ENCODE data around the gene GOLGA8Q. TPM values are rescaled to one million over a fixed set of nuclear protein-coding genes. Genes with fewer than 3 reads are reported as not detected.
"Not testable (repeated sequence)": the region's sequence is repeated elsewhere in the genome, so short reads cannot be mapped to it uniquely, and the experiment has no call there.

The GOLGA8Q gene, protein sequence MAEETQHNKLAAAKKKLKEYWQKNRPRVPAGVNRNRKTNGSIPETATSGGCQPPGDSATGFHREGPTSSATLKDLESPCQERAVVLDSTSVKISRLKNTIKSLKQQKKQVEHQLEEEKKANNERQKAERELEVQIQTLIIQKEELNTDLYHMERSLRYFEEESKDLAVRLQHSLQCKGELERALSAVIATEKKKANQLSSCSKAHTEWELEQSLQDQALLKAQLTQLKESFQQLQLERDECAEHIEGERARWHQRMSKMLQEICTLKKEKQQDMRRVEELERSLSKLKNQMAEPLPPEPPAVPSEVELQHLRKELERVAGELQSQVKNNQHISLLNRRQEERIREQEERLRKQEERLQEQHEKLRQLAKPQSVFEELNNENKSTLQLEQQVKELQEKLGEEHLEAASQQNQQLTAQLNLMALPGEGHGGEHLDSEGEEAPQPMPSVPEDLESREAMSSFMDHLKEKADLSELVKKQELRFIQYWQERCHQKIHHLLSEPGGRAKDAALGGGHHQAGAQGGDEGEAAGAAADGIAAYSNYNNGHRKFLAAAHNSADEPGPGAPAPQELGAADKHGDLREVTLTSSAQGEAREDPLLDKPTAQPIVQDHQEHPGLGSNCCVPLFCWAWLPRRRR
- 1 to 10 TPM in 1 of 4 donors, under 1 TPM in 3; 0.13 to 1.3 (median 0.56) TPM for total RNA-seq

DNA sequence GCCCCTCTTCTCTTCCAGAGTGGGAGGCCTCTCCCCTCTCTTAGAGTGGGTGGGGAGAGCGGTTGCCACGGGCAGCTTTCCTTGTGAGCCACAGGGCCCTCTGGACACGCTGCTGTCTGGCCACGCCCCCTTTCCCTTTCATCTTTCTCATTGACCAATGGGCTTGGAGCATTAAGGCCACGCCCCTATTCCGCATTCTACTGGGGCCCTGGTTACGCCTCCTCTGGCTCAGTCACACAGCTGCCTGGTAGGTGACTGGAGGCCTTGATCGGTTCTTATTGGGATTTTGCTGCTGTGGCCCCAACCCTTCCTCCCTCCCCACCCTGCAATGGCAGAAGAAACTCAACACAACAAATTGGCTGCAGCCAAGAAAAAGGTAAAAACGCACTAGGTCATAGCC lies at the start of gene GOLGA8Q:
Gene GOLGA8Q, plus strand, starts transcription at position 301 of the 400 bp plus-strand sequence. Its CDS starts 28 bp downstream, at position 329.
- intact Hi-C loops (cut with DNase I; ENCODE audit: low total_unique reads); H3K4me3 ChIP-seq (ENCODE audit: low read depth, poor library complexity, severe bottlenecking): not testable (repeated sequence)
- 91% methylated on average over 4 of the region's 9 CpGs; no CpG with 5 or more reads in 1 of the 2 donors for WGBS, 2 donors
- peak in 1 of 2 donors; percentile 4 for DNase-seq (ENCODE audit: low spot score in 2 of 2)

DNA sequence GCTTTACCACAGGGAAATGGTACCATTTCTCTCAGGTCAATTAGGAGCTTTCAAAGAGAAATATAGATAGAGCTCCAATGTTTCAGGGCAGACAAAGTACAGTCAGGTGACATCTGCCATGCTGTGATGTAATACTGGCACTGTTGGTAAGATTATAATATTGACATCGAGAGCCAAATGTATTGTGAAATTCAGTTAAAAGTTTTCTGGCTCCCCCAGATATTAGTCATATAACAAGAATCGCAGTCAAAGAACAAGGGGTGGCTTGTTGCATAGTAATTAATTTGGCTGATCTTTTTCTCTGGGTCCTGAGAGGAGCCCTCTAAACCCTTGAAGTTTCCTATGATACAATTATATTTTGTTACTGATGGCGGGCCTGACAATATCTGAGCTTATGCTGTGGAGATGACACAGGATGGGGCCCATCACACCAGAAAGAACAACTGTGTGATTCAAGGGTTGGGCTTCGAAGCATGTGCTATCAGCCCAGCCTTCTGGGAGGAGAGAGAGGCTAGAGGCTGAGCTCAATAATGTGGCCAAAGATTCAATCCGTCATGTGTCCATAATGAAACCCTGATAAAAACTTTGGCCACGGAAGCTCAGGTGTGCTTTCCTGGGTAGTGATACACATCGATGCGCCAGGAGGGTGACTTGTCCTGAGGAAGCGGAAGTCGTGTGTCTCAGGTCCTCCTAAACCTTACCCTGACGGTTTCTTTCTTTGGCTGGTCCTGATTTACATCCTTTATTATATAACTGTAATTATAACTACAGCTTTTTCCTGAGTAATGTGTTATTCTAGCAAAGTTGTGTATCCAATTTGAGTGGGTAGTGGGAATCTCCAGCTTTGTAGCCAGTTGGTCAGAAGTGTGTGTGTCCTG lies 48.7 kb upstream of the GOLGA8Q start:
- DNase-seq (ENCODE audit: low spot score in 2 of 2): peak in 1 of 2 donors; percentile 59
- 79 to 85% methylated on average over 6 of the region's 11 CpGs for WGBS, 2 donors
- H3K4me3 ChIP-seq (ENCODE audit: low read depth, poor library complexity, severe bottlenecking); intact Hi-C loops (cut with DNase I; ENCODE audit: low total_unique reads): not testable (repeated sequence)

DNA sequence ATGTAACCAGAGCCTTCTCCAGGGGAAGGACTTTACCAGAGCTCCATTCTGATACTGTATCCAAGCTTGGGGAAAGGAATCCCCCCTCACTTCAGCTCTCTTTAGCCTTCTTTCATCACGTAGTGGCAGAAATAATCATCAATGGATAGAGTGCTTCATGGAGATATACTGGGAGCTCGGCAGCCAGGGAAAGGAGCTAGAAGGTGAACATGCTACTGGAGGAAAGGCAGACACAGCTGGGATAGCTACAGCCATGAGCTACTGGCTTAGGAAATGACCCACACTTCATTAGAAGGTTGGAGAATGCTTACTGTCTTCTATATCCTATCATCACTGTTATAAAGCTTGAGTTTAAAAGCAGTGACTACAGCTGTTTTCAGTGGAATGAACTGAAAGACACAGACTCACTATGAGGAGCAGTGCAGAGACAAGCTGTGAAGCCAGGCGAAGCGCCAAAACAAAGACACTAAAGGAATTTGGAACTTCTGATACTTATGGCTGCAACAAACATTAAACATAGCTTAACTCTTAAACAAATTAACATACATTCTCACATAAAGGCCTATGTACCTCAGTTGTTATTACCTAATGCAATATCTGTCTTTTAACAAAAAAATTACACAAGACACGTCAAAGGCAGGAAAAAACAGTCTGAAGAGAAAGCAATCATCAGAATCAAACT lies 47.5 kb upstream of the GOLGA8Q start:
- H3K4me3 ChIP-seq (ENCODE audit: low read depth, poor library complexity, severe bottlenecking); intact Hi-C loops (cut with DNase I; ENCODE audit: low total_unique reads): not testable (repeated sequence)
- WGBS, 2 donors: 60 to 86% methylated on average over 2 to 3 of the region's 5 CpGs
- peak in 1 of 2 donors; percentile 37 for DNase-seq (ENCODE audit: low spot score in 2 of 2)

DNA sequence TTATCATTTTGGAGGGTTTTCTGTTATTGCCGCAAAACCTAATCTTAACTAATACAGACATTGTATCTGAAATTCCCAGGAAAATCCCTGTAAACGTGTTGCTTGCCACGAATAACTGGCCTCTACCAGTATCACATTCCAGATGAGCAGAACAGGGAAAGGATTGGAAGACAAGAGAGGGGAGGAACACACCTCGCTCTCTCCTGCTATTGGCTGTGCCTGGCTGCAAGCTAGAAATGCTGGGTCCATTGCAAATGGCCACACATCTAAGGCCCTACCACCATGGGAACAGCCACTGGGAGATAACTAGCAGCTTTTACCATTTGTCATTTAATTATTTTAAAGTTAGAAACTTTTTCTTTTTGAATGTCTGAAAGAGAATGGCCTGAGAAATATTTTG lies 37.3 kb upstream of the GOLGA8Q start:
- WGBS, 2 donors: no CpG with 5 or more reads among the region's 4 CpGs
- intact Hi-C loops (cut with DNase I; ENCODE audit: low total_unique reads); H3K4me3 ChIP-seq (ENCODE audit: low read depth, poor library complexity, severe bottlenecking); DNase-seq (ENCODE audit: low spot score in 2 of 2): not testable (repeated sequence)

DNA sequence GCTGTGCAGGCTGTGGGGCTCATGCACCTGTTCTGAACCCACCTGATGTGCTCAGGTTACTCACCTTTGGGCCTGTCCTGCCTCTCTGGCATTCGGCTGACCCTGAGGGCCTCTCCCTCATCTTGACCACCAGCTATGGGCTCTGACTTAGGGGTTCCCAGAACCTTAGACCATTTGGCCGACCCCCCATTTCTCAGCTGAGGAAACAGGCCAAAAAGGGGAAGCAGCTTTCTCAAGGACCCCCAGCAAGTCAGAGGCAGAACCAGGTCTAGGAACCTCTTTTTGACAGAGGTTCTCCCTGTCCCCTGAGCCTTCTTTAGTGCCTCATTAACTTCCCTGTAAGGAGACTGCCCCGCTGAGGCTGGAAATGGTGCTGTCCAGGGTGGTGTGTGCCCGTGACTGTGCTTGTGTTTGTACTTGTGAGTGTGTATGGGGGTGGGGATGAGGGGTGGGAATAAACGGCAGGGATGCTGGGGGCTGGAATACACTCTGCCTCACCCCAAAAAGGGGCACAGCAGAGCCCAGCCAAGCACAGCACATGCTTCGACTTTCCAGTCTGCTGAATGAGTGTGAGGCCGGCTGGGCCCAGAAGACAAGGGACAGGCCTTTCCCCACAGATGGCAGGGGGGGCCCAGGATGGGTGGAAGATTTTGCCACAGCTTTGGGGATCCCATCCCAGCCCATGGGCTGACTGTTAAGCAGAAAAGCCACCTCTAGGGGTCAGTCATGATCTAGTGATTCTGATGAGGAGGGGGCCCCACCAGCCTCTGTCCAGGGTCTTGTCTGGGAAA lies 28.2 kb upstream of the GOLGA8Q start:
- 78 to 100% methylated on average over 1 of the region's 7 CpGs for WGBS, 2 donors
- DNase-seq (ENCODE audit: low spot score in 2 of 2): peak in 1 of 2 donors; percentile 85
- H3K4me3 ChIP-seq (ENCODE audit: low read depth, poor library complexity, severe bottlenecking); intact Hi-C loops (cut with DNase I; ENCODE audit: low total_unique reads): not testable (repeated sequence)

DNA sequence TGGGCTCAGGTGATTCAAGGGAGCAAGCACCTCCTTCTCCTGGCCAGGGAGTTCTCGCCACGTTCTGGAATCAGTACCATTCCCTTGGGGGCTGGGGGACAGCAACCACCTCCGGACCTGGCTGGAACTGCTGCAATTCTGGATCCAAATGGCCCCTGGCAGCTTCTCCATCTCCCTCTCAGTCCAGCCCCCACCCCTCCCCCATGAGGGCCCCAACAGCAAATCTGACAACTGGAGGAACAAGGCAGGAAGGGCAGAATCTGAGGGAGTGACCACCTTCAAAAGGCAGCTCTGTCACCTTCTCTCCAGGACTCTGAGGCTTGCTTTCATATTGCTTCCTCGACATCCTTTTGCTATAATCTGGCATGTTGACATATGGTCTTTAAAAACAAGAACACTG lies 25.9 kb upstream of the GOLGA8Q start:
- WGBS, 2 donors: 33% methylated on average over 1 of the region's 4 CpGs; no CpG with 5 or more reads in 1 of the 2 donors
- intact Hi-C loops (cut with DNase I; ENCODE audit: low total_unique reads); H3K4me3 ChIP-seq (ENCODE audit: low read depth, poor library complexity, severe bottlenecking): not testable (repeated sequence)
- peak in 1 of 2 donors; percentile 21 for DNase-seq (ENCODE audit: low spot score in 2 of 2)

DNA sequence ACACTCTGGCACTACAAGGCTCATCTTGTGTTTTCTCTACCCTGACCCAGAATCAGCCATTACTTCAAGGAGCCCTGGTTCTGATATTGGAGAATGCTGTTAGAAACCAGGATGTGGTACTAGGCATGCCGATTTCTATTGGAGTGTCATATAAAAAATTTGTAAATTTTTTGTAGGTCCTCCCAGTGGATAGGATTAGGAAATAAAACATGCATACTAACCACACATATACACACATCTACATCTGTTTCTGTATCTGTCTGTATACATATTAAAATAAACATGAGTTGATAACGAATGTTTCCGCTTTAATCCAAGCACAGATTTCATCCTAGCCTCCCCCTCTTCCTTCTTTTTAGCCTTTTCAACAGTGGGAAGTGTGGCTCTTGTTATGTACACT lies 22.8 kb upstream of the GOLGA8Q start:
- no CpG with 5 or more reads among the region's 3 CpGs for WGBS, 2 donors
- H3K4me3 ChIP-seq (ENCODE audit: low read depth, poor library complexity, severe bottlenecking); DNase-seq (ENCODE audit: low spot score in 2 of 2); intact Hi-C loops (cut with DNase I; ENCODE audit: low total_unique reads): not testable (repeated sequence)

DNA sequence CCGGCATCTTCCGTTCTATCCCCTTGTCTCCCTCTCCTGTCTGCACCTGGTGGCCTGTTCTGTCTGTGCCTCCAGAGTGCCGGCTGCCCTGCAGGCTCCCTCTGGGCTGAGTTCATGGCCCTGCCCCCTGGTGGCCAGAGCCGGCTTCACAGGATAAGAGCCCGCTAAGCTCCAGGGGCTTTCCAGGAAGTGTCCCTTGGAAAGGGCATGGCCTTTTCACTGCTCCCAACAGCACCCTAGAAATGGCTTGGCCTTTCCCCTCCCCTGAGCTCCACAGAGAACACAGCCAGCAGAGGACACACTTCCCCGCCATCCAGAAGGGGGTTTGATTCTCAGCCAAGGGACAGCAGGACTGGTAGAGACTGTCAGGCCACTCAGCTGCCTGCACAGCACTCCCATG lies 15.1 kb downstream of the GOLGA8Q start:
- intact Hi-C loops (cut with DNase I; ENCODE audit: low total_unique reads): not testable (repeated sequence)

DNA sequence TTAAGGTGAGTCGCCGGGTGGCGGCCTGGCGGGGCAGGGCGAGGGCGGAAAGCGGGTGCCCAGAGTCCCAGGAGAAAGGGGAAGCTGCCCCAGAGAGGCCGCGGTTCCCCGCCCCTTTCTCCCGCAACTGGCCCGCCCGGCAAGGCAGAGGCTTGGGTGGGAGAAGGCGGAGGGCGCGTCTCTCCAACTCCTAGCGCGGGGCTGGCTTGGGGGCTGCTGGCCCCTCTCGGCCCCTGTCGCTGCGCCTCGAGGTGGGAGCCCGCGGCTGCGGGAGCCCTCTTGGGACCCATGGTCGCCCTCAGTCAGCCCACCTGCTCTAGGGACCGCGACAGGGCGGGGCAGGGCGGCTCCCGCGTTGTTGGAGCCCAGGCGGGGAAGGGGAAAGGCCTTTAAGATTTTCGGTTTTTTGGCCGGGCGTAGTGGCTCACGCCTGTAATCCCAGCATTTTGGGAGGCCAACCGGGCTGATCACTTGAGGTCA lies 21.2 kb downstream of the GOLGA8Q start:
- DNase-seq (ENCODE audit: low spot score in 2 of 2); H3K4me3 ChIP-seq (ENCODE audit: low read depth, poor library complexity, severe bottlenecking); intact Hi-C loops (cut with DNase I; ENCODE audit: low total_unique reads): not testable (repeated sequence)
- WGBS, 2 donors: no CpG with 5 or more reads among the region's 38 CpGs

More for the DNA sequence above, 15.1 kb downstream of the GOLGA8Q start:
- WGBS, 2 donors: 57% methylated on average over 1 of the region's 6 CpGs; no CpG with 5 or more reads in 1 of the 2 donors
- DNase-seq (ENCODE audit: low spot score in 2 of 2): peak in 1 of 2 donors; percentile 28
- H3K4me3 ChIP-seq (ENCODE audit: low read depth, poor library complexity, severe bottlenecking): not testable (repeated sequence)

DNA sequence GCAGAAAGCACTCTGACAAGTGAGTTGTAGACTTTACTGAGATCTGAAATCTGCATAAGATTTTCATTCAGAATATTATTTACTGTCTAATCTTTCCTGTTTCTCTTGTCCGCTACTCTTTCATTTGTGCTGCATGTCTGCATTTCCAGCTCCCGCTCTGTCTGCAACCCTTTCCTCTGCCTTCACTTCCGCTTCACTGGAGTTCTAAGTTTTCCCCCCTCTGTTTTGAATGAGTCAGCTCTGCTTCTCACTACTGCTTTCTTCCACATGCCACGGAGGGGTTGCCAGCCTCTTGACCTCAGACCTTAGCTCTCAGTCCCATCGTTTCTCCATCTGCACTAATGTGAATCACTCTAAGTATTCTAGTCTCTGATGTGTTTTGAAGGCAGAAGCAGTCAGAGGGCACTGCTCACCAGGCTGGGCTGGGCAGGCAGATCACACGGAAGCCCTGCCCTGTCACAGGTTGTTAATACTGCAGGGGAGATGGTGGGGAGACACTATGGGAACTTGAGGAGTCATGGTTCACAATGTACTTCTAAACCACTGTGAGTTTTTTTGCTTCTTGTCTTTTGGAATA lies 27.6 kb downstream of the GOLGA8Q start:
- H3K4me3 ChIP-seq (ENCODE audit: low read depth, poor library complexity, severe bottlenecking); intact Hi-C loops (cut with DNase I; ENCODE audit: low total_unique reads); DNase-seq (ENCODE audit: low spot score in 2 of 2): not testable (repeated sequence)
- no CpG with 5 or more reads among the region's 6 CpGs for WGBS, 2 donors

DNA sequence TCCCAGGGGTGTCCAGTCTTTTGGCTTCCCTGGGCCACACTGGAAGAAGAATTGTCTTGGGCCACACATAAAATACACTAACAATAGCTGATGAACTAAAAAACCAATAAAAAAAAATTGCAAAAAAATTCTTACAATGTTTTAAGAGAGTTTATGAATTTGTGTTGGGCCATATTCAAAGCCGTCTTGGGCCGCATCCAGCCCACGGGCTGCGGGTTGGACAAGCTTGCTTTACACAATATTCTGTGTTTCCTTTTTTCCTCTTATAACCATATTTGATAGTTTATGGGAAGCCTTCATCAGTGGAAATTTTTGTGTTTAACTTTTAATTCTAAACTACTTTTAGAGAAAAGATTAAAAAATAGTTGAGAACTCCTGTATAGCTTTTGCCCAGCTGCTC lies 28.9 kb downstream of the GOLGA8Q start:
- no CpG with 5 or more reads among the region's 4 CpGs for WGBS, 2 donors
- intact Hi-C loops (cut with DNase I; ENCODE audit: low total_unique reads); DNase-seq (ENCODE audit: low spot score in 2 of 2); H3K4me3 ChIP-seq (ENCODE audit: low read depth, poor library complexity, severe bottlenecking): not testable (repeated sequence)

DNA sequence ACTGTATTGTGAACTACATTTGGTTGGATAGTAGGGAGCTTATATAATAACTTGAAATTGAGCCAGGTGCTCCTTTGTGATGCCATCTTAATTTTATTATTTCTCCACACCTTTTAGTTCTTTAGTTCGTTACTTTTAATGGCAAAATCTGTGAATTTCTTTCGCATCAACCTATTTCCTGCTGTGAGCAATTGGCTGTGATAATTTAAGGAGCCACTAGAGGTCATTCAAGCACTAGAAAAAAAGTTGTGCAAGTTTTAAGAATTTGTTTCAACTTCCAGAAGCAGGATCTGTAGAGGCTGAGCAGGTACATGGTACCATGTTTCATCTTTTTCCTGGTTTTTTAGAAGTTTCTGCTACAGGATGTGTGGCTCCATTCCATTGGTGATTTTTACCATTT lies 47.1 kb downstream of the GOLGA8Q start:
- H3K4me3 ChIP-seq (ENCODE audit: low read depth, poor library complexity, severe bottlenecking); DNase-seq (ENCODE audit: low spot score in 2 of 2); intact Hi-C loops (cut with DNase I; ENCODE audit: low total_unique reads): not testable (repeated sequence)
- 5 to 13% methylated on average over 2 of the region's 2 CpGs for WGBS, 2 donors

DNA sequence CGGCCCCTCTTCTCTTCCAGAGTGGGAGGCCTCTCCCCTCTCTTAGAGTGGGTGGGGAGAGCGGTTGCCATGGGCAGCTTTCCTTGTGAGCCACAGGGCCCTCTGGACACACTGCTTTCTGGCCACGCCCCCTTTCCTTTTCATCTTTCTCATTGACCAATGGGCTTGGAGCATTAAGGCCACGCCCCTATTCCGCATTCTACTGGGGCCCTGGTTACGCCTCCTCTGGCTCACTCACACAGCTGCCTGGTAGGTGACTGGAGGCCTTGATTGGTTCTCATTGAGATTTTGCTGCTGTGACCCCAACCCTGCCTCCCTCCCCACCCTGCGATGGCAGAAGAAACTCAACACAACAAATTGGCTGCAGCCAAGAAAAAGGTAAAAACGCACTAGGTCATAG lies 51.9 kb downstream of the GOLGA8Q start, which contains the start of gene GOLGA8H:
Gene GOLGA8H, plus strand, starts transcription at position 233 of the 400 bp plus-strand sequence. Its CDS starts 98 bp downstream, at position 331.
- H3K4me3 ChIP-seq (ENCODE audit: low read depth, poor library complexity, severe bottlenecking); intact Hi-C loops (cut with DNase I; ENCODE audit: low total_unique reads); DNase-seq (ENCODE audit: low spot score in 2 of 2): not testable (repeated sequence)
- WGBS, 2 donors: 91 to 93% methylated on average over 8 of the region's 8 CpGs
